ENCODE results near the gene LRGUK.

DNA sequence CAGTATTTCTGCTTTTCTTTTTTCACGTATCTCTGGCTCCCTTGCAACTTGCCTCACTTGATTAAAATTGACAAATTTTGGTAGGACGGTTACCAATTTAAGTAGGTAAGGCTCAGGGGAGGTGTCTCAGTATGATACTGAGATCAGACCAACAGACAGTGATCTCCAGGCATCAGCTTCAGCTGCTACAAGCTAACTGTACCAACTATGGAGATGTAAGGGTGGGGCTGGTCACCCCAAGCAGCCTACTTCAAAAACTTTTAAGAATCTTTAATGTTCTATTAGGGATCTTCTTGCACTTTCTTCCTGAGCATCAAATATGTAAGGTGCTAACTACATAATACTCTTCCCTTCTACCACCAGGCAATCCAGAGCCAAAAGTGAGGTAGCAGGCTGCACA is 162.7 kb downstream of the LRGUK start:
- TF ChIP-seq POLR2AphosphoS5 (IDR thresholded peaks at IDR 0.05; ENCODE audit: borderline replicate concordance, low read depth, low read length) (no peak), EZH2 (IDR thresholded peaks at IDR 0.05) (no peak), FOXP2 (optimal IDR thresholded peaks at IDR 0.05; ENCODE audit: control extremely low read depth, extremely low read length, insufficient read depth) (no peak)
